A549 (cell line): ENCODE data around the gene ARHGAP35. TPM values are rescaled to one million over a fixed set of nuclear protein-coding genes. Genes with fewer than 3 reads are reported as not detected.

Experiments
- ATAC-seq, 2 experiments: fragments of 200-7000 bp in 1 of 2; fragments of >200 bp in 1 of 2; cut with Nextera tagmentation in 1 of 2; cut with Tn5 transposase in 1 of 2; 3 replicates each; pipeline versions ENCODE4 v1.8.0 to v1.9.1; 2018 to 2020; ENCODE audit warnings: mild to moderate bottlenecking in 1 of 2, moderate library complexity in 1 of 2
- CTCF ChIA-PET: fragments of 300-600 bp; sonication (Branson Sonifier 250); formaldehyde crosslinking; extraction: SDS; loops from one replicate; lab custom pipeline; 2021; ENCODE audit warnings: antibody characterized with exemption, inconsistent platforms; lab: Yijun Ruan, JAX
- POLR2A ChIA-PET: fragments of 350-600 bp; formaldehyde crosslinking; extraction: SDS; loops from one replicate; lab custom pipeline; 2021; ENCODE audit warnings: antibody characterized with exemption, inconsistent platforms; lab: Yijun Ruan, JAX
- DNase-seq, 2 experiments: peaks; one replicate each; pipeline versions ENCODE4 v3.0.0 to v3.0.0-alpha.2; 2011 to 2016; ENCODE audit warnings: low read depth in 1 of 2, low spot score in 1 of 2
- FAIRE-seq: peaks from 2 replicates; lab custom pipeline; 2011; peaks lifted over from hg19 to GRCh38; lab: Jason Lieb, UNC
- H3K27ac ChIP-seq, 2 experiments: fragments of >200 bp; sonication (Bioruptor Twin); formaldehyde crosslinking; 3 replicates each; pipeline ENCODE4 v1.5.1; 2016 to 2017
- H3K4me1 ChIP-seq: fragments of >200 bp; sonication (Bioruptor Twin); formaldehyde crosslinking; 3 replicates; pipeline ENCODE4 v1.6.1; 2016
- H3K4me2 ChIP-seq: fragments of >200 bp; sonication (Bioruptor Twin); formaldehyde crosslinking; 3 replicates; pipeline ENCODE4 v1.6.1; 2016
- H3K4me3 ChIP-seq: fragments of >200 bp; sonication (Bioruptor Twin); formaldehyde crosslinking; 3 replicates; pipeline ENCODE4 v1.5.1; 2016
- H3K9me3 ChIP-seq: fragments of >200 bp; sonication (Bioruptor Twin); formaldehyde crosslinking; 3 replicates; pipeline ENCODE4 v1.6.1; 2016
- CBX2 ChIP-seq: fragments of 200-600 bp; sonication (generic); IDR thresholded peaks from 2 replicates; pipeline ENCODE4 v1.6.1; 2016; ENCODE audit warnings: low read depth, mild to moderate bottlenecking, borderline replicate concordance
- EHF ChIP-seq: fragments of 250-450 bp; sonication (Bioruptor Pico); IDR thresholded peaks from 2 replicates; pipeline ENCODE4 v1.5.0; 2020; ENCODE audit warnings: mild to moderate bottlenecking
- EP300 ChIP-seq, 2 experiments: fragments of >200 bp; sonication (Bioruptor Twin); formaldehyde crosslinking; IDR thresholded peaks; 2 replicates in 1 of 2; 3 replicates in 1 of 2; pipeline ENCODE4 v1.6.1; 2016 to 2017
- FOSB ChIP-seq: fragments of 250-450 bp; sonication (Bioruptor Pico); IDR thresholded peaks from 2 replicates; pipeline ENCODE4 v1.5.0; 2020; ENCODE audit warnings: mild to moderate bottlenecking, moderate library complexity
- HOXB13 ChIP-seq: fragments of 250-450 bp; sonication (Bioruptor Pico); IDR thresholded peaks from 2 replicates; pipeline ENCODE4 v1.5.0; 2020; ENCODE audit warnings: low read depth, mild to moderate bottlenecking, moderate library complexity
- MAFK ChIP-seq: fragments of 450-650 bp; IDR thresholded peaks from 2 replicates; pipeline ENCODE4 v1.6.1; 2014; ENCODE audit not compliant: partially characterized antibody
- NPAS2 ChIP-seq: fragments of 250-450 bp; sonication (Bioruptor Pico); IDR thresholded peaks from 2 replicates; pipeline ENCODE4 v1.8.0; 2022; ENCODE audit warnings: mild to moderate bottlenecking, moderate library complexity, borderline replicate concordance
- RARB ChIP-seq: fragments of 250-450 bp; sonication (Bioruptor Pico); IDR thresholded peaks from 2 replicates; pipeline ENCODE4 v1.8.0; 2021; ENCODE audit warnings: mild to moderate bottlenecking, moderate library complexity
- RCOR1 ChIP-seq: fragments of 150-350 bp; IDR thresholded peaks from 2 replicates; pipeline ENCODE4 v1.6.1; 2014; ENCODE audit warnings: antibody characterized with exemption, low read length, low read depth
- RFX5 ChIP-seq: fragments of 450-650 bp; IDR thresholded peaks from 2 replicates; pipeline ENCODE4 v1.7.1; 2014; ENCODE audit warnings: antibody characterized with exemption, mild to moderate bottlenecking, moderate library complexity
- SMC3 ChIP-seq: fragments of >200 bp; sonication (Bioruptor Twin); formaldehyde crosslinking; IDR thresholded peaks from 3 replicates; pipeline ENCODE4 v1.6.1; 2018; ENCODE audit warnings: inconsistent platforms
- WGBS: methylation state at CpG from one replicate; pipeline ENCODE4 v1.1.6; 2017; ENCODE audit errors: missing lambda C conversion rate; 5-methylcytosine and 5-hydroxymethylcytosine counted together
- polyA plus RNA-seq, 4 experiments: library from polyadenylated mRNA; depleted of rRNA in 3 of 4; stranded (reverse); fragments of >200 nt; fragmentation: RNase III in 1 of 4; extraction: RNeasy Plus Mini Kit Qiagen cat#74134 plus additional on column Dnase treatment in 1 of 4; gene quantifications; 2 replicates in 3 of 4; 3 replicates in 1 of 4; pipeline ENCODE4 v1.2.3, GENCODE V29; 2011 to 2017
- TF ChIP-seq, protein P1 (sequence below): IDR thresholded peaks from 2 replicates; pipeline ENCODE4 v1.6.1; 2012
- TF ChIP-seq, protein P2 (sequence below): fragments of 150-350 bp; IDR thresholded peaks from 2 replicates; pipeline ENCODE4 v1.6.1; 2014; ENCODE audit warnings: low read depth, mild to moderate bottlenecking, low read length
- TF ChIP-seq, protein P3 (sequence below): fragments of >200 bp; sonication (Bioruptor Twin); formaldehyde crosslinking; IDR thresholded peaks from 3 replicates; pipeline ENCODE4 v1.5.1; 2016
- TF ChIP-seq, protein P4 (sequence below): fragments of >200 bp; sonication (Bioruptor Twin); formaldehyde crosslinking; IDR thresholded peaks from 3 replicates; pipeline ENCODE4 v1.6.1; 2016
- TF ChIP-seq, protein P5 (sequence below): fragments of 200-600 bp; sonication (generic); IDR thresholded peaks from 2 replicates; pipeline ENCODE4 v1.6.1; 2016; ENCODE audit warnings: antibody characterized with exemption, mild to moderate bottlenecking, moderate library complexity

ARHGAP35 gene
- polyA plus RNA-seq, 2 of the 4 experiments (the other 2 are of a cell fraction): 33.3 to 48.5 TPM

DNA sequence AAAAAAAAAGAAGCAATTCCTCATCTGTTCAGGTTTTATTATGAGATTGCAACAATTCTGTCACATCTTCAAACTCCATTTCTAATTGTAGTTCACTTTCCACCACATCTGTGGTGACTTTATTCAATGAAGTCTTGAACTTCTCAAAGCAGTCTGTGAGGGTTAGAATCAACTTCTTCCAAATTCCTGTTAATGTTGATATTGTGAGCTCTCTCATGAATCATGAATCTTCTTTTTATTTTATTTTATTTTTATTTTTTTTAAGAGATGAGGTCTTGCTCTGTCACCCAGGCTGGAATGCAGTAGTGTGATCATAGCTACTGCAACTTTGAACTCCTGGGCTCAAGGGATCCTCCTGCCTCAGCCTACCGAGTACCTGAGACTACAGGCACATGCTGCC lies 19.6 kb downstream of the ARHGAP35 start (continued):
- TF ChIP-seq, protein P1, sequence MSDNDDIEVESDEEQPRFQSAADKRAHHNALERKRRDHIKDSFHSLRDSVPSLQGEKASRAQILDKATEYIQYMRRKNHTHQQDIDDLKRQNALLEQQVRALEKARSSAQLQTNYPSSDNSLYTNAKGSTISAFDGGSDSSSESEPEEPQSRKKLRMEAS: no peak
- no peak for TF ChIP-seq CBX2
- TF ChIP-seq, protein P2, sequence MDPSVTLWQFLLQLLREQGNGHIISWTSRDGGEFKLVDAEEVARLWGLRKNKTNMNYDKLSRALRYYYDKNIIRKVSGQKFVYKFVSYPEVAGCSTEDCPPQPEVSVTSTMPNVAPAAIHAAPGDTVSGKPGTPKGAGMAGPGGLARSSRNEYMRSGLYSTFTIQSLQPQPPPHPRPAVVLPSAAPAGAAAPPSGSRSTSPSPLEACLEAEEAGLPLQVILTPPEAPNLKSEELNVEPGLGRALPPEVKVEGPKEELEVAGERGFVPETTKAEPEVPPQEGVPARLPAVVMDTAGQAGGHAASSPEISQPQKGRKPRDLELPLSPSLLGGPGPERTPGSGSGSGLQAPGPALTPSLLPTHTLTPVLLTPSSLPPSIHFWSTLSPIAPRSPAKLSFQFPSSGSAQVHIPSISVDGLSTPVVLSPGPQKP: no peak
- TF ChIP-seq, protein P3, sequence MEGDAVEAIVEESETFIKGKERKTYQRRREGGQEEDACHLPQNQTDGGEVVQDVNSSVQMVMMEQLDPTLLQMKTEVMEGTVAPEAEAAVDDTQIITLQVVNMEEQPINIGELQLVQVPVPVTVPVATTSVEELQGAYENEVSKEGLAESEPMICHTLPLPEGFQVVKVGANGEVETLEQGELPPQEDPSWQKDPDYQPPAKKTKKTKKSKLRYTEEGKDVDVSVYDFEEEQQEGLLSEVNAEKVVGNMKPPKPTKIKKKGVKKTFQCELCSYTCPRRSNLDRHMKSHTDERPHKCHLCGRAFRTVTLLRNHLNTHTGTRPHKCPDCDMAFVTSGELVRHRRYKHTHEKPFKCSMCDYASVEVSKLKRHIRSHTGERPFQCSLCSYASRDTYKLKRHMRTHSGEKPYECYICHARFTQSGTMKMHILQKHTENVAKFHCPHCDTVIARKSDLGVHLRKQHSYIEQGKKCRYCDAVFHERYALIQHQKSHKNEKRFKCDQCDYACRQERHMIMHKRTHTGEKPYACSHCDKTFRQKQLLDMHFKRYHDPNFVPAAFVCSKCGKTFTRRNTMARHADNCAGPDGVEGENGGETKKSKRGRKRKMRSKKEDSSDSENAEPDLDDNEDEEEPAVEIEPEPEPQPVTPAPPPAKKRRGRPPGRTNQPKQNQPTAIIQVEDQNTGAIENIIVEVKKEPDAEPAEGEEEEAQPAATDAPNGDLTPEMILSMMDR: no peak
- TF ChIP-seq NPAS2 (CRISPR knock-in tag): no peak

DNA sequence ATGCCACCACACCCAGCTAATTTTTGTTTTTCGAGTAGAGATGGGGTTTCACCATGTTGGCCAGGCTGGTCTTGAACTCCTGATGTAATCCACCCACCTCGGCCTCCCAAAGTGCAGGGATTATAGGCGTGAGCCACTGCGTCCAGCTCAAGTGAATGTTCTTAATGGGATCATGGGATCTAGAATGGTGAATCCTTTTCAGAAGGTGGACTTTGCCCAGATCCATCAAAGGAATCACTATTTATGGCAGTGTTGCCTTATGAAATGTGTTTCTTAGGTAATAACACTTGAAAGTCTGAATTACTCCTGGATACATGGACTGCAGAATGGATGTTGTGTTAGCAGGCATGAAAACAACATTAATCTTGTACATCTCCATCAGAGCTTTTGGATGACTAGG lies 20.3 kb downstream of the ARHGAP35 start:
- Histone ChIP-seq H3K9me3 (no peaks in the 10 kb centered on the region), H3K4me1 (peaks cover 58% of the 10 kb centered on the region), H3K4me3 (no peak overlapping the region), H3K4me2 (no peak overlapping the region), H3K27ac (no peak overlapping the region)
- TF ChIP-seq, protein P4, sequence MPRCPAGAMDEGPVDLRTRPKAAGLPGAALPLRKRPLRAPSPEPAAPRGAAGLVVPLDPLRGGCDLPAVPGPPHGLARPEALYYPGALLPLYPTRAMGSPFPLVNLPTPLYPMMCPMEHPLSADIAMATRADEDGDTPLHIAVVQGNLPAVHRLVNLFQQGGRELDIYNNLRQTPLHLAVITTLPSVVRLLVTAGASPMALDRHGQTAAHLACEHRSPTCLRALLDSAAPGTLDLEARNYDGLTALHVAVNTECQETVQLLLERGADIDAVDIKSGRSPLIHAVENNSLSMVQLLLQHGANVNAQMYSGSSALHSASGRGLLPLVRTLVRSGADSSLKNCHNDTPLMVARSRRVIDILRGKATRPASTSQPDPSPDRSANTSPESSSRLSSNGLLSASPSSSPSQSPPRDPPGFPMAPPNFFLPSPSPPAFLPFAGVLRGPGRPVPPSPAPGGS: no peak
- TF ChIP-seq RARB (CRISPR knock-in tag) (no peak), MAFK (no peak), EP300 (IDR thresholded peaks at IDR 0.05) (no peak), RFX5 (no peak), SMC3 (no peak), RCOR1 (no peak), FOSB (CRISPR knock-in tag) (no peak), HOXB13 (CRISPR knock-in tag) (no peak), EHF (CRISPR knock-in tag) (no peak)
- TF ChIP-seq, protein P3: no peak
- TF ChIP-seq, protein P5, sequence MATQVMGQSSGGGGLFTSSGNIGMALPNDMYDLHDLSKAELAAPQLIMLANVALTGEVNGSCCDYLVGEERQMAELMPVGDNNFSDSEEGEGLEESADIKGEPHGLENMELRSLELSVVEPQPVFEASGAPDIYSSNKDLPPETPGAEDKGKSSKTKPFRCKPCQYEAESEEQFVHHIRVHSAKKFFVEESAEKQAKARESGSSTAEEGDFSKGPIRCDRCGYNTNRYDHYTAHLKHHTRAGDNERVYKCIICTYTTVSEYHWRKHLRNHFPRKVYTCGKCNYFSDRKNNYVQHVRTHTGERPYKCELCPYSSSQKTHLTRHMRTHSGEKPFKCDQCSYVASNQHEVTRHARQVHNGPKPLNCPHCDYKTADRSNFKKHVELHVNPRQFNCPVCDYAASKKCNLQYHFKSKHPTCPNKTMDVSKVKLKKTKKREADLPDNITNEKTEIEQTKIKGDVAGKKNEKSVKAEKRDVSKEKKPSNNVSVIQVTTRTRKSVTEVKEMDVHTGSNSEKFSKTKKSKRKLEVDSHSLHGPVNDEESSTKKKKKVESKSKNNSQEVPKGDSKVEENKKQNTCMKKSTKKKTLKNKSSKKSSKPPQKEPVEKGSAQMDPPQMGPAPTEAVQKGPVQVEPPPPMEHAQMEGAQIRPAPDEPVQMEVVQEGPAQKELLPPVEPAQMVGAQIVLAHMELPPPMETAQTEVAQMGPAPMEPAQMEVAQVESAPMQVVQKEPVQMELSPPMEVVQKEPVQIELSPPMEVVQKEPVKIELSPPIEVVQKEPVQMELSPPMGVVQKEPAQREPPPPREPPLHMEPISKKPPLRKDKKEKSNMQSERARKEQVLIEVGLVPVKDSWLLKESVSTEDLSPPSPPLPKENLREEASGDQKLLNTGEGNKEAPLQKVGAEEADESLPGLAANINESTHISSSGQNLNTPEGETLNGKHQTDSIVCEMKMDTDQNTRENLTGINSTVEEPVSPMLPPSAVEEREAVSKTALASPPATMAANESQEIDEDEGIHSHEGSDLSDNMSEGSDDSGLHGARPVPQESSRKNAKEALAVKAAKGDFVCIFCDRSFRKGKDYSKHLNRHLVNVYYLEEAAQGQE: no peak
- TF ChIP-seq, protein P2: no peak
- TF ChIP-seq, protein P1: no peak
- DNase-seq (no peak), ATAC-seq (no peak), FAIRE-seq (no peak)
- whole genome bisulfite sequencing: 85% methylated on average over 4 of the region's 4 CpGs
- POLR2A ChIA-PET: interaction anchor here (1.1 kb wide), 1 partner anchor 10 kb away, joined by 3 read pairs; no protein-coding TSS in a partner anchor
- CTCF ChIA-PET: interaction anchor here (0.7 to 6.0 kb wide), 6 partner anchors 9 to 468 kb away, joined by 3 to 47 read pairs (median 4); partner anchors contain the start of gene DHX34
